Mesenchymal stem cell (in vitro differentiated cells and primary cell): Measurements from ENCODE around the gene EFS.
A peak's percentile ranks its signal among the peaks of the same experiment; 100 is the strongest.

Source experiments
- DNase-seq: peaks from one replicate; pipeline ENCODE4 v3.0.0-alpha.2; 2013
- H2AFZ ChIP-seq: one replicate; pipeline ENCODE4 v1.6.1; 2013; ENCODE audit warnings: low read depth, mild to moderate bottlenecking, control low read depth, inconsistent platforms, low read length, moderate library complexity
- H2AK5ac ChIP-seq: 2 replicates; pipeline ENCODE4 v1.6.1; 2013; ENCODE audit warnings: low read length, moderate library complexity, mild to moderate bottlenecking, inconsistent platforms; ENCODE audit not compliant: severe bottlenecking
- H2BK120ac ChIP-seq: one replicate; pipeline ENCODE4 v1.6.1; 2013; ENCODE audit warnings: low read depth, mild to moderate bottlenecking, inconsistent platforms, low read length, moderate library complexity
- H2BK12ac ChIP-seq, 2 experiments: one replicate each; pipeline ENCODE4 v1.6.1; 2013; ENCODE audit warnings: inconsistent platforms in 2 of 2, low read length in 2 of 2, mild to moderate bottlenecking in 2 of 2, moderate library complexity in 2 of 2, control low read depth in 1 of 2
- H2BK15ac ChIP-seq: one replicate; pipeline ENCODE4 v1.6.1; 2013; ENCODE audit warnings: mild to moderate bottlenecking, low read depth, inconsistent platforms; ENCODE audit not compliant: poor library complexity, severe bottlenecking
- H2BK5ac ChIP-seq: 2 replicates; pipeline ENCODE4 v1.6.1; 2013; ENCODE audit warnings: low read depth, mild to moderate bottlenecking, low read length, control low read depth, inconsistent platforms; ENCODE audit not compliant: poor library complexity, severe bottlenecking
- H3K14ac ChIP-seq, 2 experiments: one replicate each; pipeline ENCODE4 v1.6.1; 2013; ENCODE audit warnings: inconsistent platforms in 2 of 2, low read length in 2 of 2, control low read depth in 1 of 2, mild to moderate bottlenecking in 1 of 2, moderate library complexity in 1 of 2
- H3K18ac ChIP-seq, 2 experiments: one replicate each; pipeline ENCODE4 v1.6.1; 2013; ENCODE audit warnings: inconsistent platforms in 2 of 2, low read length in 2 of 2, control low read depth in 1 of 2, low read depth in 1 of 2, mild to moderate bottlenecking in 1 of 2
- H3K23ac ChIP-seq, 2 experiments: one replicate each; pipeline ENCODE4 v1.6.1; 2013; ENCODE audit warnings: inconsistent platforms in 2 of 2, low read length in 2 of 2, mild to moderate bottlenecking in 2 of 2, moderate library complexity in 2 of 2, control low read depth in 1 of 2
- H3K27ac ChIP-seq: 2 replicates; pipeline ENCODE4 v1.5.1; 2013; ENCODE audit warnings: mild to moderate bottlenecking, moderate library complexity, low read length, control low read depth, inconsistent platforms; ENCODE audit not compliant: poor library complexity, severe bottlenecking
- H3K27me3 ChIP-seq, 2 experiments: 2 replicates each; pipeline versions ENCODE4 v1.6.1 to v1.7.0; 2013; ENCODE audit warnings: low read length in 2 of 2, mild to moderate bottlenecking in 2 of 2, moderate library complexity in 2 of 2, control low read depth in 1 of 2, inconsistent platforms in 1 of 2; ENCODE audit not compliant: control insufficient read depth in 1 of 2, insufficient read depth in 1 of 2
- H3K36me3 ChIP-seq, 2 experiments: 2 replicates each; pipeline versions ENCODE4 v1.6.1 to v1.7.0; 2013; ENCODE audit warnings: low read length in 2 of 2, control low read depth in 1 of 2, inconsistent platforms in 1 of 2, low read depth in 1 of 2, mild to moderate bottlenecking in 1 of 2; ENCODE audit not compliant: insufficient read depth in 2 of 2, control insufficient read depth in 1 of 2
- H3K4ac ChIP-seq, 2 experiments: one replicate each; pipeline ENCODE4 v1.6.1; 2013; ENCODE audit warnings: inconsistent platforms in 2 of 2, low read length in 2 of 2, mild to moderate bottlenecking in 2 of 2, moderate library complexity in 2 of 2, control low read depth in 1 of 2, low read depth in 1 of 2
- H3K4me1 ChIP-seq: 2 replicates; pipeline ENCODE4 v1.6.1; 2013; ENCODE audit warnings: low read depth, low read length, control low read depth; ENCODE audit not compliant: control insufficient read depth, insufficient read depth
- H3K4me2 ChIP-seq: 2 replicates; pipeline ENCODE4 v1.6.1; 2013; ENCODE audit warnings: low read length, mild to moderate bottlenecking, inconsistent platforms; ENCODE audit not compliant: poor library complexity, severe bottlenecking
- H3K4me3 ChIP-seq, 2 experiments: 2 replicates each; pipeline versions ENCODE4 v1.5.1 to v1.7.0; 2013; ENCODE audit warnings: low read length in 2 of 2, mild to moderate bottlenecking in 2 of 2, control low read depth in 1 of 2, low read depth in 1 of 2; ENCODE audit not compliant: insufficient read depth in 1 of 2
- H3K79me1 ChIP-seq: replicated peaks from 2 replicates; pipeline ENCODE4 v1.6.1; 2013; ENCODE audit warnings: mild to moderate bottlenecking, control low read depth, low read length, inconsistent platforms; ENCODE audit not compliant: poor library complexity, severe bottlenecking
- H3K9ac ChIP-seq: 2 replicates; pipeline ENCODE4 v1.7.0; 2013; ENCODE audit warnings: mild to moderate bottlenecking, low read length, moderate library complexity
- H3K9me3 ChIP-seq: 2 replicates; pipeline ENCODE4 v1.7.0; 2013; ENCODE audit warnings: mild to moderate bottlenecking, low read length; ENCODE audit not compliant: control insufficient read depth
- H4K8ac ChIP-seq: one replicate; pipeline ENCODE4 v1.6.1; 2013; ENCODE audit warnings: inconsistent platforms, mild to moderate bottlenecking, low read length, moderate library complexity
- H4K91ac ChIP-seq: one replicate; pipeline ENCODE4 v1.6.1; 2013; ENCODE audit warnings: mild to moderate bottlenecking, low read length, inconsistent platforms
- WGBS: methylation state at CpG from one replicate; pipeline ENCODE4 v1.1.7; 2013; ENCODE audit warnings: mixed read lengths; 5-methylcytosine and 5-hydroxymethylcytosine counted together

Gene EFS

DNA sequence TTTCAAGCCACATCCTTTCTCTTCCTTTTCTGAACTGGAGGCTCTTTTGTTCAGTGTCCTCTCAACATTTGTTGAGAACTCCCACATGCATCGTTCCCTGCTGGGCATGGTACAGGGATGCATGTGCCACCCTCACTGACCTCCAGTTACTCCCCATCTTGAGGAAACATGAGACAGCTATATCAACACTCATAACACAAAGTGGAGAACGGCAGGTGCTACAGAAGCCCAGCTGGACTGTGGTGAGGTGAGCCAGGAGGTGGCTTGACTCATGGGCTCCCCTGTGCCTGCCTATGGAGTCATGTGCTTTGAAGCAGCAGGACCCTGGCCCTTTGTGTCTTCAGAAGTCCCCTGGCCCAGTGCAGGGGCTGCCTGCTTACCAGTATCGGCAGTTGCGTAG, 33.4 kb upstream of the EFS start:
- Histone ChIP-seq H3K18ac (no peak overlapping the region), H3K79me1 (no peaks in the 10 kb centered on the region), H3K14ac (no peak overlapping the region), H2AFZ (no peak overlapping the region), H2BK15ac (no peak overlapping the region), H3K27ac (no peak overlapping the region), H3K4me2 (no peak overlapping the region), H2BK12ac (no peak overlapping the region), H4K91ac (no peak overlapping the region), H3K4me3 (no peak overlapping the region), H3K9ac (no peak overlapping the region), H4K8ac (no peak overlapping the region), H3K27me3 (peaks cover 19 to 44% of the 10 kb centered on the region in 2 experiments), H3K36me3 (no peaks in the 10 kb centered on the region), H2BK5ac (no peak overlapping the region), H3K4ac (no peak overlapping the region), H2AK5ac (no peak overlapping the region), H2BK120ac (no peak overlapping the region), H3K9me3 (no peaks in the 10 kb centered on the region), H3K23ac (no peak overlapping the region), H3K4me1 (no peaks in the 10 kb centered on the region)
- WGBS = 84% methylated on average over 4 of the region's 4 CpGs
- DNase-seq = no peak

DNA sequence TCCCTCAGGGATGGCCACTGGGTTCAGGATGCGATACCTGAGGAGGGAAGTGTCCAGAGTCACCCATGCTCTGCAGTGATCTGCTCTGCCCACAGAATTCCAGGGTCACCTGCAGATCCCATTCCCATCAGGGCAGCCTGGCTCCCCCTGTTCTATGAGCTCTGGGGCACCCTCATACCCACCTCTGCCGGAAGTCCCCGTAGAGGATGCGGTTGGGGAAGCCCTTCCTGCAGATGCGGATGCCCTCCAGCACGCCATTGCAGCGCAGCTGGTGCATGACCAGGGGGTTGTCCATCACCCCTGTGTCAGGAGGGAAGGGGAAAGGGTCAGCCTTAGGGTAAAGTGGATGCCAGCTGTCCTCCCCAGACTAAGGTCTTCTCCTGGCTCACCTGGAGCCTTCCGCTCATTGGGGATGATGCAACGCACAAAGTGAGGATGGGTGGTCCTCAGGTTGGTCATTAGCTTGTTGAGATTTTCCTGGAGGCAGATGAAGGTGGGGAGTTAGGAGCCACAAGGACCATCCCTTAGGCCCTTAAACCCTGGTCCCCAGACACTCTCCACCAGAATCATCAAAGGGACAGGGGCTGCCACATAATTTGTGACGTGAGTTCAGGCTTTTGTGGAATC, 31.9 kb upstream of the EFS start:
- H2BK5ac ChIP-seq = no peak overlapping the region
- no peak overlapping the region for H3K14ac ChIP-seq
- no peak overlapping the region for H2BK12ac ChIP-seq
- H4K8ac ChIP-seq = no peak overlapping the region
- no peak overlapping the region for H3K27ac ChIP-seq
- no peak overlapping the region for H2AK5ac ChIP-seq
- H3K79me1 ChIP-seq = no peaks in the 10 kb centered on the region
- no peaks in the 10 kb centered on the region for H3K36me3 ChIP-seq
- H3K4me3 ChIP-seq = no peak overlapping the region
- H3K9me3 ChIP-seq = no peaks in the 10 kb centered on the region
- H2BK120ac ChIP-seq = no peak overlapping the region
- H4K91ac ChIP-seq = no peak overlapping the region
- no peak overlapping the region for H3K9ac ChIP-seq
- no peaks in the 10 kb centered on the region for H3K4me1 ChIP-seq
- 93% methylated on average over 10 of the region's 10 CpGs for WGBS
- peaks cover 26 to 46% of the 10 kb centered on the region in 2 experiments for H3K27me3 ChIP-seq
- DNase-seq = no peak
- H3K4me2 ChIP-seq = no peak overlapping the region
- H3K4ac ChIP-seq = no peak overlapping the region
- no peak overlapping the region for H3K23ac ChIP-seq
- no peak overlapping the region for H2BK15ac ChIP-seq
- H2AFZ ChIP-seq = no peak overlapping the region
- no peak overlapping the region for H3K18ac ChIP-seq

DNA sequence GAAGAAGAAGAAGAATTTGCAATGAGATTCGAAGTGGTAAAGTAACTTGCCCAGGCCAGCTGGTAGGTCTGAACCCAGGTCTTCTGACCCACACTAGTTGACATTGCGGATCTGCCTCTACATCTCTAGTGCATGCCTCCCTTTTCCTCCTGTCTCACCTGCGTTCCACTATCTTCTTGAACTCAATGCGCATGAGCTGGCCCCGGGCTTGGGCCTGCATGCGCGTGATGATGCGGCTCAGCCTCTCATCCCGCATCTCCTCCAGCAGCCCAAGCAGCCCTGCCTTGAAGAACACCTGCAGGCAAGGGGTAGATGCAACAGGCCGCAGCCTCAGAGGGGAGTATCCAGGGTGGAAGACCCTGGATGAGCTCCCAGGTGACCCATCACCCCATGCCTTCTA, 31.2 kb upstream of the EFS start:
- Histone ChIP-seq H2BK12ac (no peak overlapping the region), H3K4me1 (no peaks in the 10 kb centered on the region), H2BK5ac (no peak overlapping the region), H3K23ac (no peak overlapping the region), H3K9me3 (no peaks in the 10 kb centered on the region), H3K79me1 (no peaks in the 10 kb centered on the region), H3K4ac (no peak overlapping the region), H3K18ac (no peak overlapping the region), H2AFZ (no peak overlapping the region), H2BK120ac (no peak overlapping the region), H4K8ac (no peak overlapping the region), H3K4me3 (no peak overlapping the region), H3K27me3 (peaks cover 28 to 48% of the 10 kb centered on the region in 2 experiments), H3K27ac (no peak overlapping the region), H3K14ac (no peak overlapping the region), H3K4me2 (no peak overlapping the region), H3K36me3 (no peaks in the 10 kb centered on the region), H2BK15ac (no peak overlapping the region), H2AK5ac (no peak overlapping the region), H3K9ac (no peak overlapping the region), H4K91ac (peak overlapping the region; percentile 27)
- 86% methylated on average over 10 of the region's 10 CpGs for WGBS
- DNase-seq = no peak

DNA sequence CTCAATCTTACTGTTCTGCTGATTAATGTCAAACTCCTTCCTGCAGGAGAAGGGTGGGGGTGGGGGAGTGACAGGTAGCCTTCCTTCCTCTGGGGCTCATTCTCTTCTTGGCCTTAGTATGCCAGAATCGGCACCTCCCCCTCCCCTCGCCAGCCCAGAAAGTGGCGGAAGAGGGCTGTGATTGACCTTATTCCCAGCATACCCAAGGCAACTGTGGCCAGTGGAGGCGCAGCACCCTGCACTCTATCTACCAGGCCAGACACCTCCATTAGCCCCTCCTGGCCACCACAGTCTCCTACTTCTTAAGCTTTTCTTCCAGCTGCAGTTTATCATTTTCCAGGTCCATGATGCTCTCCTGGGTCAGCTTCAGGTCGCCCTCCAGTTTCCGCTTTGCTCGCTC, 27.6 kb upstream of the EFS start:
- H4K8ac ChIP-seq = no peak overlapping the region
- H2BK12ac ChIP-seq = no peak overlapping the region
- H2BK120ac ChIP-seq = no peak overlapping the region
- no peak overlapping the region for H3K18ac ChIP-seq
- no peak overlapping the region for H4K91ac ChIP-seq
- peaks cover 46 to 62% of the 10 kb centered on the region in 2 experiments for H3K27me3 ChIP-seq
- H3K9ac ChIP-seq = no peak overlapping the region
- H2BK15ac ChIP-seq = no peak overlapping the region
- H3K4me3 ChIP-seq = no peak overlapping the region
- no peak overlapping the region for H3K4ac ChIP-seq
- no peak overlapping the region for H3K14ac ChIP-seq
- H3K79me1 ChIP-seq = no peaks in the 10 kb centered on the region
- no peaks in the 10 kb centered on the region for H3K36me3 ChIP-seq
- no peaks in the 10 kb centered on the region for H3K4me1 ChIP-seq
- no peak overlapping the region for H3K4me2 ChIP-seq
- no peak for DNase-seq
- H3K9me3 ChIP-seq = no peaks in the 10 kb centered on the region
- no peak overlapping the region for H3K27ac ChIP-seq
- 69% methylated on average over 7 of the region's 7 CpGs for WGBS
- no peak overlapping the region for H2AK5ac ChIP-seq
- H2AFZ ChIP-seq = no peak overlapping the region
- no peak overlapping the region for H3K23ac ChIP-seq
- H2BK5ac ChIP-seq = no peak overlapping the region
